Measurements from ENCODE around the gene CHIT1.
A peak's percentile ranks its signal among the peaks of the same experiment; 100 is the strongest.

The CHIT1 gene

DNA sequence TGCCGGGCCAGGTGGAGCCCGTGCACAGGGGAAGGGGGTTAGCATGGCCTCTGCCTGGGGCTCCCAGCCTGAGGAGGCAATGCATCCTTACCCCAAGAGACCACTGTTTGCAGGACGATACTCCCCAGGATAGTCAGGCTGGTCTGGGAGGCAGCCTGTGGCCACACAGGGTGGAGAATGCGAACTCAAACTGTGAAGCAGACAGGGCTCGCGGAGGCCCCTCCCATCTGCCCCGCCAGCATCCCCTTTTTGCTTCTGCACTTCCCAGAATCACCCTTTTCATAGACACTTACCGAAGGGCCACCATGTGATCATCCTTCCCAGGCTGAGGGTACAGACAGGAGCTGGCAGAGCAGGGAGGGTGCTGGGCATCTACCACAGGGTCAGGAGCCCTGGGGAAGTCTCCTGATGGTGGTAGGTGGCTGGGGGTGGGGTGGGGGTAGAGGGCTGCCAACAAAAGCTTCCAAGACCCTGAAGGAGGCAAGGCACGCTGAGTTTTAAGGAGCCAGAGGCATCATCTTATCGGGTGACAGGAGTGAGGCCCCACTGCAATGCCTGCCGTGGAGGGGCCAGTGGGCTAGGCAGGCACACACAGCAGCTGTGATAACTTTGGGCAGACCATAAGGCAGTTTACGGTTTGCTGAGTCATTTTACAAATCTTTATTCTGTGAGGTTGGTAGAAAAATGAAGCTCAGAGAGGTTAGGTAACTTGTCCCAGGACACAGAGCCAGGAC is 44.6 kb upstream of the CHIT1 start:
- H3K36me3 ChIP-seq: no peaks in the 10 kb centered on the region
- peak overlapping the region; percentile 26 to 70 (median 54); a peak in 19 of 20 replicates for H3K4me3 ChIP-seq
- peaks cover 95 to 100% (median 99%) of the 10 kb centered on the region in 10 experiments for H3K4me1 ChIP-seq
- H3K9ac ChIP-seq: peak overlapping the region; percentile 65 to 78 (median 75)
- H3K4me2 ChIP-seq: peak overlapping the region; percentile 84 to 98 (median 93)
- no peaks in the 10 kb centered on the region for H4K20me1 ChIP-seq
- no peak for TF ChIP-seq Cebpa-rat (IDR thresholded peaks at IDR 0.05)
- H3K9me3 ChIP-seq (replicated peaks in 1 of 11): no peaks in the 10 kb centered on the region
- H3K27ac ChIP-seq: peak overlapping the region; percentile 70 to 99 (median 80)
- no peaks in the 10 kb centered on the region for H3K27me3 ChIP-seq

DNA sequence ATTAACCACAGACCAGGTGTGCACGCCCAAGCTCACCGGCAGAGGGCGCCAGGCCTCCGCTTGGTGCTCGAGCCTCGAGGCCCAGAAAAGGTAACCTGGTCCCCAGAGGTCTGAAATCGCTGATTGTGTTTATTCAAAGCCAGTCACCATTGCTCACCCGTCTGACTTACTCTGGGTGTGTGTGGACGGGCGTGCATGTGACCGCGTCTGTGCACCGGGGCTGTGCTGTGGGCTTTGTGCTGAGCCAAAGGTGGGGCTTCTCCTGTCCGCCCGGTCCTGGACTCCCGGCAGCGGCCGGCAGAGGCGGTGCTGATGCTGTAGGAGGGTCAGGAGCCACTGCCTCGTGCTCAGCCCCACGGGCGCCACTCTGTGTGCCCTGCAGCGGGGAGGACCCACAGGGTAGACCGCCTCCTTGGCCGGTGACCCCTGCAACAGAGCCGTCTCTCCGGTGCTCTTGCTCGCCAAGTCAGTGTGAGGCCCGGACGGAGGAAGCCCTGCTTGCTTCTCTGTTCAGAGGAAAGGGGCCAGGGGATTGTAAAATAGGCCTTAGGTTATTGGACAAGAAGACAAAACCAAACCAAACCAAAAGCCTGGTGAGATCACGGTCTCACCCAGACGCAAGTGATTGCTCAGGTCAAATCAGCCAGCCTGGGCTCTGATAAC is 43.9 kb upstream of the CHIT1 start:
- Histone ChIP-seq H3K27me3 (no peaks in the 10 kb centered on the region), H3K9ac (peak overlapping the region; percentile 65 to 78 (median 75)), H3K4me1 (peaks cover 92 to 100% (median 98%) of the 10 kb centered on the region in 10 experiments), H3K36me3 (no peaks in the 10 kb centered on the region), H3K4me3 (peak overlapping the region; percentile 26 to 70 (median 54); a peak in 19 of 20 replicates), H3K27ac (peak overlapping the region; percentile 70 to 99 (median 80)), H3K9me3 (replicated peaks in 1 of 11) (no peaks in the 10 kb centered on the region), H4K20me1 (no peaks in the 10 kb centered on the region), H3K4me2 (peak overlapping the region; percentile 84 to 98 (median 93))
- no peak for TF ChIP-seq Cebpa-rat (IDR thresholded peaks at IDR 0.05)

DNA sequence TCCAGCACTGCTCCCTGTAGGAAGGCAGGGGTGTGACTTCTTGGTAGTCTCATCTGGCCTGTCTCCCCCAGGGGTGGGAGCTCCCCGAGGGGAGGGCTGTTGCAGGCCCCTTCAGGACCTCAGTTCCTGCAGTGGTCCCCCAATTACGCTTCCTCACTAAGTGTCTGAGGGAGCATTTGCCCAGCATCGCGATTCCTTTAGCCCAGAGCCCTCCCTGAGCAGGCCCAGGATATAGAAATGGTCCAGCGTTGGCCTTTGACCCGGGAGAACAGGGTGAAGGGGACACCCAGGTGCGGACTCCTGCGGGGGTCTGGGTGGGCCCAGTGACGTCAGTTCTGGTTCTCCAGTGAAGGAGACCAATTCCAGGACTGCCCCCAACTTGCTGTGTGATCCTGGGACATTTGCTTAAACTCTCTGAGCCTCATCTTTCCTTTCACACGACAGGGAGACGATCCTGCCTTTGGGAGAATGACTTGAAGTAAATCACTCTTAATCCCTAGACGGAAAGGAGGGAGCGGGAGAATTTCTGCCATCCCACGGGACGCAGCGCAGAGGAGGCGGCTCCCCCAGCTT is 43.2 kb upstream of the CHIT1 start:
- Histone ChIP-seq H4K20me1 (no peaks in the 10 kb centered on the region), H3K9ac (peak overlapping the region; percentile 65 to 78 (median 75); a peak in 20 of 22 replicates), H3K4me1 (peaks cover 89 to 97% (median 95%) of the 10 kb centered on the region in 10 experiments), H3K4me3 (peak overlapping the region in 8 of 10 experiments; percentile 46 to 70 (median 54); a peak in 14 of 20 replicates), H3K4me2 (peak overlapping the region; percentile 84 to 98 (median 93)), H3K27ac (peak overlapping the region in 10 of 11 experiments; percentile 8 to 99 (median 80); a peak in 16 of 22 replicates), H3K36me3 (no peaks in the 10 kb centered on the region), H3K9me3 (replicated peaks in 1 of 11) (no peaks in the 10 kb centered on the region), H3K27me3 (no peaks in the 10 kb centered on the region)
- no peak for TF ChIP-seq Cebpa-rat (IDR thresholded peaks at IDR 0.05)

DNA sequence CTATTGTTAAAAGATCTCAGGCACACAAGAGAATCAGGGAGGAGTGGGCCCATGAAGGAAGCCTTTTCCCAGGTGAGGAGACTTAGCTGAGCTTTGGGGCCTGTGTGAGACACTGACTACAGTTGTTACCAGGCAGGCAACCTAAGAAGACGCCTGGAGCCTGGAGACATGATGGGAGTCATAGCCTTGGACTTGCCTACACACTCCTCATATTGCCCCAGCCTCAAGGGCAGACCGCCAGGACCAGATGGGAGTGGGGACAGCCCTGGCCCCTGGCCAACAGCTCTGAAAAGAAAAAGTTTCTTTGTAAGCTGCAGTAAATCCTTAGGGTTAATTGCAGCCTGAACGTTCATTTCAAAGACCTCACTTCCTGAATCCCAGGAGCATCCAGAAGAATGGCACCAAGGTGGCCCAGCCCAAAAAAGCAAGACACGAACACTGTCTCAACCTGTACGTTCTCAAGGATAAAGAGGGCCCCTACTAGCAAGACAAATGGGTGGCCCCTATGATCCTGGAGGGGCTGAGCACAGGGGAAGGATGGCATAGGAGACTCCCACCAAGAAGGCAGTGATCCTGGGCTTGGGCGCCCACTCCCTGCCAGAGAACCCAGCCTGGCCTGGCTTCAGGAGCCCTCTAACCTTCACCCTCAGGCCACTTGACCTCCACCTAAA is 42.6 kb upstream of the CHIT1 start:
- H3K9ac ChIP-seq: peak overlapping the region in 10 of 11 experiments; percentile 65 to 78 (median 74); a peak in 13 of 22 replicates
- peaks cover 85 to 93% (median 92%) of the 10 kb centered on the region in 10 experiments for H3K4me1 ChIP-seq

DNA sequence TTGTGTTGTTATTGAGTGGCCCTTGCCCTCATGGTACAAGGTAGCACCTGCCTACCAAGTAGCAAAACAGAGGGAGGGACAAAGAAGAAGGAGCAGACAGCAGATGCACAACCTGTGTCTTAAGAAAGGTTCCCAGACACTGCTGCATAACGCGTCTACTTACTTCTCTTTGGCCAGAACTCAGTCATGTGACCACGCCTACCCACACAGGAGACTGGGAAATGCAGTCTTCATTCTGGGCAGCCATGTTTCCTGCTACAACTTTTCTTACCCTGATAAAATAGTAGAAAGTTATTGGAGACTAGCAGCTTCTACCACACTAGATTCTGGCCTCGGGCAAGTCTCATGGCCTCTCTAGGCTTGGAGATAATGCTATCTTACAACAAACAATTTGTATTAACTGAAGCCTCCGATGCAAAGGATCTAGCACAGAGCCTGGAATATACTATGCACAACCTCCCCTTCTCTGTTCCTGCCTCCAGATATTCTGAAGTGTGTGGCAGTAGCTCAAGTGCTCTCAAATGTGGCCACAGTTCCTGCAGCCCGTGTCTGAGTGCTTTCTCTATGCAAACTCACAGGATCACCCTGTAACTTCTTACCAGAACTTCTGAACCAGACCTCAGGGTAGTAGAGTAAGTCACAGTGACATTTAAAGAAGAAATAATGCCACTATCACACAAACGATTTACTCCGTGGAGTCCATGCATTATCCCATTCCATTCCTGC is 41.7 kb upstream of the CHIT1 start:
- H3K4me2 ChIP-seq: peak overlapping the region; percentile 84 to 98 (median 93)
- H4K20me1 ChIP-seq: no peaks in the 10 kb centered on the region
- peak overlapping the region in 4 of 11 experiments; percentile 19 to 99 (median 60); a peak in 2 of 22 replicates for H3K27ac ChIP-seq
- H3K4me3 ChIP-seq: no peak overlapping the region
- no peaks in the 10 kb centered on the region for H3K36me3 ChIP-seq
- no peak for TF ChIP-seq Cebpa-rat (IDR thresholded peaks at IDR 0.05)
- no peaks in the 10 kb centered on the region for H3K27me3 ChIP-seq
- peaks cover 76 to 84% (median 83%) of the 10 kb centered on the region in 10 experiments for H3K4me1 ChIP-seq
- no peaks in the 10 kb centered on the region for H3K9me3 ChIP-seq (replicated peaks in 1 of 11)
- H3K9ac ChIP-seq: peak overlapping the region in 3 of 11 experiments; percentile 7 to 76 (median 24); a peak in 5 of 22 replicates

More for the DNA sequence above, 42.6 kb upstream of the CHIT1 start:
- TF ChIP-seq Cebpa-rat (IDR thresholded peaks at IDR 0.05): no peak
- no peaks in the 10 kb centered on the region for H3K27me3 ChIP-seq
- H3K4me3 ChIP-seq: peak overlapping the region in 1 of 10 experiments; percentile 55; a peak in 1 of 20 replicates
- no peaks in the 10 kb centered on the region for H3K9me3 ChIP-seq (replicated peaks in 1 of 11)
- peak overlapping the region; percentile 84 to 98 (median 93) for H3K4me2 ChIP-seq
- peak overlapping the region in 10 of 11 experiments; percentile 6 to 99 (median 57); a peak in 11 of 22 replicates for H3K27ac ChIP-seq
- H4K20me1 ChIP-seq: no peaks in the 10 kb centered on the region
- H3K36me3 ChIP-seq: no peaks in the 10 kb centered on the region

DNA sequence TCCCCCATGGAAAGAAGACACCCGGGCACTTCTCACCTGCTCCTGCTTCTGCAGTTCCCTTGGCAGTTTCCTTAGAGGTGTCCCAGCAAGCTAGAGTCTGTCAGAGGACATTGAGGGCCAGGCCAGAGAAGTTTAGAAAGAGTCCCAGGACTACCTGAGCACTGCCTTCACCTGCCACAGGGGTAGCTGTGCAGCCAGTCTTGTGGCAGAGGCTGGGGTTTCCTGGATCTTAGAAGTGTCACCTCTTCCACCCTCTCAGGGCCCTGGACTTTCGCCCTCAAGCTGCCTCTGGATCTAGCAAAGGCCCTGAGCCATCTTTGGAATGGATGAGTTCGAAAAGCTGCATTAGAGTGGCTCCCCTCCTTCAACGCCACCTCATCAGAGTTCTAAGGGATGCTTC is 41.0 kb upstream of the CHIT1 start:
- Histone ChIP-seq H3K27me3 (no peaks in the 10 kb centered on the region), H3K4me3 (no peak overlapping the region), H4K20me1 (no peaks in the 10 kb centered on the region), H3K27ac (peak overlapping the region in 2 of 11 experiments; percentile 7 to 21; a peak in 1 of 22 replicates), H3K36me3 (no peaks in the 10 kb centered on the region), H3K4me1 (peaks cover 68 to 84% (median 82%) of the 10 kb centered on the region in 10 experiments), H3K9me3 (replicated peaks in 1 of 11) (no peaks in the 10 kb centered on the region), H3K9ac (peak overlapping the region in 2 of 11 experiments; percentile 7 to 24; a peak in 2 of 22 replicates), H3K4me2 (peak overlapping the region; percentile 27 to 98 (median 93); a peak in 19 of 22 replicates)
- TF ChIP-seq Cebpa-rat (IDR thresholded peaks at IDR 0.05): no peak

DNA sequence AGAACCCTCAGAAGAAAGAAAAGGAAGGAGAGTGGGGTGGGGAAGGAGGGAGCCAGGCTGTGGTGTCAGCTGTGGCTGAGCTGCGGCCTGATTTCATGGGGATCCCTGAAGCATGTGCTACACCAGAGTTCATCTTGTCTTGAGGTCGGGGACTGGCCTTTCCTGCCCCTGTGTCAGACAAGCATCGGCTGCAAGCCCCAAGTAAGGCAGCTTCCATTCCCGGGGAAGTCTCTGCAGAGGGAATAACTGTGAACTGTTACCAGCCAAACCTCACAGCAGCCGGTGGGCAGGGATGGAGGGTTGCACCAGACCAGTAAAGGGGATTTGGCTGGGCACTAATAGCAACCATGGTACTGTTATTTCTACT is 40.2 kb upstream of the CHIT1 start:
- Histone ChIP-seq H3K27me3 (no peaks in the 10 kb centered on the region), H4K20me1 (no peaks in the 10 kb centered on the region), H3K27ac (peak overlapping the region in 1 of 11 experiments; percentile 20; a peak in 2 of 22 replicates), H3K36me3 (no peaks in the 10 kb centered on the region), H3K4me1 (peaks cover 60 to 77% (median 75%) of the 10 kb centered on the region in 10 experiments), H3K9me3 (replicated peaks in 1 of 11) (no peaks in the 10 kb centered on the region), H3K9ac (peak overlapping the region in 3 of 11 experiments; percentile 4 to 28 (median 4); a peak in 3 of 22 replicates), H3K4me3 (no peak overlapping the region), H3K4me2 (peak overlapping the region; percentile 1 to 52 (median 23); a peak in 13 of 22 replicates)
- no peak for TF ChIP-seq Cebpa-rat (IDR thresholded peaks at IDR 0.05)

Measured in BLaER1 treated with 17β-estradiol and CSF1 and Interleukin-3, amounts not matched to agents 10 nM and 100 nM (cell line).